CD4-positive, alpha-beta T cell treated with Interleukin-6 for 4 hours (primary cell): Measurements from ENCODE around the gene SLC28A2.
A peak's percentile ranks its signal among the peaks of the same experiment; 100 is the strongest.
"Not testable (repeated sequence)": the region's sequence is repeated elsewhere in the genome, so short reads cannot be mapped to it uniquely, and the experiment has no call there.

Source experiments
- DNase-seq: peaks from one replicate; pipeline ENCODE4 v3.0.0-alpha.2; 2020; ENCODE audit warnings: mixed read lengths

The SLC28A2 gene

GRCh38 chr15:45251888-45252287 is at the start of gene SLC28A2:
Gene SLC28A2, plus strand, starts transcription at chr15:45252234. Its CDS starts 982 bp downstream, at chr15:45253216.
- DNase-seq, result no peak

GRCh38 chr15:45203182-45203581 is 48.9 kb upstream of the SLC28A2 start:
- DNase-seq, result no peak

- peak; percentile 68 for DNase-seq
These were observed 46.8 kb upstream of the SLC28A2 start for GRCh38 chr15:45205192-45205591.

GRCh38 chr15:45212493-45212892 is 39.5 kb upstream of the SLC28A2 start:
- DNase-seq, result no peak

GRCh38 chr15:45221053-45221599 is 30.9 kb upstream of the SLC28A2 start:
- DNase-seq, result no peak

GRCh38 chr15:45221967-45222366 is 30.1 kb upstream of the SLC28A2 start:
- DNase-seq, result no peak

- no peak for DNase-seq
These were observed 27.3 kb upstream of the SLC28A2 start for GRCh38 chr15:45224621-45225217.

GRCh38 chr15:45225506-45226273 is 26.3 kb upstream of the SLC28A2 start:
- no peak for DNase-seq

GRCh38 chr15:45228931-45229330 is 23.1 kb upstream of the SLC28A2 start:
- DNase-seq, result no peak

- DNase-seq, result no peak
These were observed 21.6 kb upstream of the SLC28A2 start for GRCh38 chr15:45230245-45230965.

GRCh38 chr15:45231132-45231531 is 20.9 kb upstream of the SLC28A2 start:
- DNase-seq, result no peak

GRCh38 chr15:45231864-45232562 is 20.0 kb upstream of the SLC28A2 start:
- no peak for DNase-seq

- DNase-seq, result no peak
These were observed 17.3 kb upstream of the SLC28A2 start for GRCh38 chr15:45234562-45235235.

GRCh38 chr15:45236806-45237205 is 15.2 kb upstream of the SLC28A2 start:
- not testable (repeated sequence) for DNase-seq

GRCh38 chr15:45242289-45242688 is 9.7 kb upstream of the SLC28A2 start:
- no peak for DNase-seq

GRCh38 chr15:45249125-45249780 is 2.8 kb upstream of the SLC28A2 start:
- DNase-seq, result no peak

- DNase-seq, result peak; percentile 4
These were observed 1.3 kb downstream of the SLC28A2 start for GRCh38 chr15:45253330-45253729.

GRCh38 chr15:45254405-45254804 is 2.4 kb downstream of the SLC28A2 start:
- no peak for DNase-seq

GRCh38 chr15:45254824-45255223 is 2.8 kb downstream of the SLC28A2 start:
- not testable (repeated sequence) for DNase-seq

- no peak for DNase-seq
These were observed 7.8 kb downstream of the SLC28A2 start for GRCh38 chr15:45259796-45260195.

- DNase-seq, result no peak
These were observed 10.9 kb downstream of the SLC28A2 start for GRCh38 chr15:45262906-45263461.
